HG03457 (cell line): ENCODE data around the gene PPP2R5A.
"Not testable (repeated sequence)": the region's sequence is repeated elsewhere in the genome, so short reads cannot be mapped to it uniquely, and the experiment has no call there.

Source experiments
- ATAC-seq: cut with Tn5 transposase; IDR thresholded peaks from one replicate; pipeline ENCODE4 v1.9.1; 2021; ENCODE audit warnings: moderate number of reproducible peaks; ENCODE audit not compliant: unreplicated experiment

The PPP2R5A gene

GRCh38 chr1:212267017-212267416 lies 18.2 kb upstream of the PPP2R5A start:
- no peak for ATAC-seq

GRCh38 chr1:212267460-212267859 lies 17.8 kb upstream of the PPP2R5A start:
- no peak for ATAC-seq

- ATAC-seq, result no peak
These were observed 15.9 kb upstream of the PPP2R5A start for GRCh38 chr1:212269306-212269705.

GRCh38 chr1:212270564-212270963 lies 14.6 kb upstream of the PPP2R5A start:
- ATAC-seq, result no peak

- ATAC-seq, result no peak
These were observed 14.0 kb upstream of the PPP2R5A start for GRCh38 chr1:212271234-212271633.

GRCh38 chr1:212271823-212272485 lies 13.3 kb upstream of the PPP2R5A start:
- no peak for ATAC-seq

- no peak for ATAC-seq
These were observed 3.6 kb upstream of the PPP2R5A start for GRCh38 chr1:212281590-212281989.

- ATAC-seq, result no peak
These were observed 1.5 kb upstream of the PPP2R5A start for GRCh38 chr1:212283741-212284140.

- ATAC-seq, result no peak
These were observed 872 bp upstream of the PPP2R5A start for GRCh38 chr1:212284332-212284743.

- peak; percentile 9 for ATAC-seq
These were observed 710 bp downstream of the PPP2R5A start for GRCh38 chr1:212285685-212286555.

- ATAC-seq, result no peak
These were observed 1.4 kb downstream of the PPP2R5A start for GRCh38 chr1:212286556-212287131.

GRCh38 chr1:212287261-212287895 lies 2.2 kb downstream of the PPP2R5A start:
- ATAC-seq, result no peak

GRCh38 chr1:212287995-212288394 lies 2.8 kb downstream of the PPP2R5A start:
- ATAC-seq, result not testable (repeated sequence)

- ATAC-seq, result no peak
These were observed 3.4 kb downstream of the PPP2R5A start for GRCh38 chr1:212288615-212289014.

- no peak for ATAC-seq
These were observed 4.3 kb downstream of the PPP2R5A start for GRCh38 chr1:212289262-212290077.

GRCh38 chr1:212290608-212291007 lies 5.4 kb downstream of the PPP2R5A start:
- ATAC-seq, result no peak

- ATAC-seq, result peak; percentile 52
These were observed 6.4 kb downstream of the PPP2R5A start for GRCh38 chr1:212291505-212292134.

GRCh38 chr1:212292250-212293105 lies 7.3 kb downstream of the PPP2R5A start:
- no peak for ATAC-seq

GRCh38 chr1:212293579-212293978 lies 8.4 kb downstream of the PPP2R5A start:
- no peak for ATAC-seq
